Astrocyte of the hippocampus (primary cell): Measurements from ENCODE around the gene UCMA.
"Not testable (repeated sequence)": the region's sequence is repeated elsewhere in the genome, so short reads cannot be mapped to it uniquely, and the experiment has no call there.

Experiments
- DNase-seq: peaks from one replicate; pipeline ENCODE4 v3.0.0; 2011; ENCODE audit warnings: low read depth, low spot score

The UCMA gene

DNA sequence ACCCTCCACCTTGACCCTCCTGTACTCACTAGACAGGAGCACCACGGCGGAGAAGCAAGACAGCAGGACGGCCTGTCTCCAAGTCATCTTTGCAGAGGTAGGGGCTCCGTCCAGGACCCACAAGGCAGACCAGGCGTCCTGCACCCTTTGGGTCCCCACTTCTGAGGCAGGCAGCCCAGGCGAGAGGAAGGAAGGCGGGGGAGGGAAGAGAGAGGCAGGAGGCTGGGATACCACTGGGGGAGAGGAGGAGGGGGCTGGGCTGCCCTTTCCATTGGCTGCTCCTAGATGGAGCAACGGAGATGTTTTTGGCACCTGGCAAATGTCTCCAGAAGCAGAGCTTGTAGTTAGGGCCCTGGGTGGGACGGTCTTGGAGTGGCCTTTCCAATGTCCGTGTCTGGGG lies at the start of gene UCMA:
Gene UCMA (minus strand): TSS at position 203 of the 400 bp plus-strand sequence. CDS start 116 bp downstream, at position 87.
- DNase-seq, result no peak

- not testable (repeated sequence) for DNase-seq
These were observed 48.2 kb upstream of the UCMA start for GRCh38 chr10:13282348-13282747.

DNA sequence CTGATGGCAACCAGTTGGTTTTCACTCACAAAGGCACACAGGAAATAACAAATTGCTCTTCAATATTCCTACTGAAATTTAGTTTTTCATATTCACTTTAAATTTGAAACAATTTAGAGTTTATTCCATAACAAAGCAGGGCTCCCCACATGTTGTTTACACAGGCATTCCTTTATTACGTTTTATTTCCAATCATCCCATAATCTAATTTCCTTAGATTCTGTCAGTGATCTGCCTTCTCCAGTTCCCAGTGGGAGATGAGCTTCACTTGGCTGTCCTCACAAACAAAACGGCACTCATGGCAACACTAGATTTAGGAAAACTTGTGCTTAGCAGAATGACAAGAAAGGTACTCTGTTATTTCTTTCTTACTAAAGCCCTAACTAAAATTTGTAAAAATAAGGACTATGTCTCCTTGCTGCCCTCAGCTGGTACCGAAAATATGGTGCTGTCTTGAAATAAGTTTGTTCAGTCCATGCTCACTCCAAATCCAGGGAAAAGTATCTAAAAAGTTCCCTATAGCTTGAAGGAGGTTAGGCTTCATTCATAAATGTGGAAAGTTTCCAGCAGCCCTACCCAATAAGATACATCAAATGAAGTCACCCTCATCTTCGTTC lies 42.7 kb upstream of the UCMA start:
- peak; percentile 15 for DNase-seq

DNA sequence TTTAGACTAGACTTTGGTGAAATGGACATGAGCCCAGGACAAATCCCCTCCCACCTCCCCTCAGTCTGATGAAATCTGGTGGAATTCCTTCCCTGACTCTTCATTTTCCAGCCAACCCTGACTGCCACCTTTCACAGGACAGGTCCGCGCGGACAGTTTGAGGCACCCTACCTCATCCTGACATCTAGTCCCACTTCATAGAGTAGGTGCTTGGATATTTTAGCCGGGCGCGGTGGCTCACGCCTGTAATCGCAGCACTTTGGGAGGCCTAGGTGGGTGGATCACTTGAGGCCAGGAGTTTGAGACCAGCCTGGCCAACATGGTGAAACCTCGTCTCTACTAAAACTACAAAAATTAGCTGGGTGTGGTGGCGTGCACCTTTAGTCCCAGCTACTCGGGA lies 42.0 kb upstream of the UCMA start:
- not testable (repeated sequence) for DNase-seq

DNA sequence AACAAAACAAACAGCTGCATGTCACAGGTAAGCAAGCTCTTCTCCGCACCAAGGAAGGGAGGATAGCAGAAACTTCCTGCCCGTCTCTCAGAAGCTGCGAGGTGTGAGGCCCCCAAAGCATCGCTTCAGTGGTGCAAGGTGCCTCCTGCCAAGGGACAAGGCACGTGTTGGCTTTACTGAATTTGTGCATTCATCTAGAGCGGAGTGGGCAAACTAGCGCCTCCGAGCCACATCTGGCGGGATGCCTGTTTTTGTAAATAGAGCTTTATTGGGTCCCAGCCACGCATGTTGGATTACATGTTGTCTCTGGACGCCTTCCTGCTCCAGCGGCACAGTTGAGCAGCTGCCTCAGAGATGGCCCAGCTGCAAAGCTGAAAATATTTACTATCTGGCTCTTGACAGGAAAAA lies 38.0 kb upstream of the UCMA start:
- peak; percentile 64 for DNase-seq

GRCh38 chr10:13271552-13272163 lies 37.5 kb upstream of the UCMA start:
- DNase-seq, result peak; percentile 2

GRCh38 chr10:13270877-13271551 lies 36.8 kb upstream of the UCMA start:
- DNase-seq, result peak; percentile 11

GRCh38 chr10:13268841-13269240 lies 34.7 kb upstream of the UCMA start:
- DNase-seq, result no peak

- DNase-seq, result no peak
These were observed 34.1 kb upstream of the UCMA start for GRCh38 chr10:13268310-13268709.

DNA sequence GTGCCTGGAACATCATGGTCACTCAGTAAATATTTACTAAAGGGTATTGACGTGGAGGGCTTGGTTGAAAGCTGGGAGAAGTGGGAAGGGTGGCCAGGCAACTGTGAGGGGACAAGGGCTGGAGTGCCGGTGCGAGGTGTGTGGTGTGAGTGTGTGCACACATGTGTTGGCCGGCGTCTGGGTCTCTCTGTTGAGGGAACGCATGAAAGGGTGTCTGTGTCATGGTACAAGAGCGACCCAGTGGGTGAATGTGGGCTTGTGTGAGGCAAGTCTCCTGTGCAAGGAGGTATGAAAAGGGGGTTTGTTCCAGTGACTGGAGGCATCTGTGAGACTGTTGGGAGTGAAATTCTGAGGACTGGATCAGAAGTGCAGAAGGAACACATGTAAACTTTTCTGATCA lies 29.4 kb upstream of the UCMA start:
- no peak for DNase-seq

DNA sequence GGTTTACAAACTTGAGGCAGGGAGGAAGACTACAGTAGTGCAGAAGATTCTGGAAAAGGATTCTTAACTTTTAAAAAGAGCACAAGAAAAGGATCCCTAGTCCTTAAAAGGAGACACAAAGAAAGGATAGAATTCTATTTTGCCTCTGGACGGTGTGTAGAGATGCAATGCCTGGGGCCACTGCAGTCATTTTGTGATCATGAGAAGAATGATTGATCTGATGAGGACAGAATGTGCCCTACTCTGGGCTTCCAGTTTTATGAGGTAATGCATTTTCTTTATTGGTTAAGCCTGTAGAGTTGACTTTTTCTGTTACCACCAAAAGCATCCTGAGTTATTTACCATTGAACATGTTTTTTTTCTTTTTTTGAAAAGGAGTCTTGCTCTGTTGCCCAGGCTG lies 28.3 kb upstream of the UCMA start:
- no peak for DNase-seq

DNA sequence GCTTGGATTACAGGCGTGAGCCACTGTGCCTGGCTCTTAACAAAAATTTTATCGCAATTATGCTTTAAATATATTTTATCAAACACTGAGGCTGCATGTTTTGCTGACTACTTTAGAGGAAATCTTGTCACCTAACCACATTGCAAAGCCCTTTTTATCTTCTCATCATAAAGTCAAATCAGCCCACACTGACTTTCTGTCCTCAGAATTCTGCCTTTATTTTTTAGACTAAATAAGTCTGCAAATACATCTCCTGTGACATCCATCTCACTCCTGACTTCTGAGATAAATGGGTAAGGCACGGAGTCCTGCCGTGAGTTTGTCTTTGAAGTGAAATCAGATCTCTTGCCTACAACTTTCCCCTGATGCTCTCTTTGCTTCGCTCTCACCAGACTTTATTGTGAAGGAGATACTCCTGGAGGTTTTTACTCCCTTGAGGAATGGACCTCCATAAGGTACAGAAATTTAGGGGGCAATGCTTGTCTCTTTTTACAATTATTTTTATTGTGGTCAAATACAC lies 23.5 kb upstream of the UCMA start:
- no peak for DNase-seq

- DNase-seq, result no peak
These were observed 22.5 kb upstream of the UCMA start for GRCh38 chr10:13256627-13257026.

GRCh38 chr10:13253726-13254125 lies 19.6 kb upstream of the UCMA start:
- no peak for DNase-seq

GRCh38 chr10:13247784-13248183 lies 13.6 kb upstream of the UCMA start:
- DNase-seq, result no peak

DNA sequence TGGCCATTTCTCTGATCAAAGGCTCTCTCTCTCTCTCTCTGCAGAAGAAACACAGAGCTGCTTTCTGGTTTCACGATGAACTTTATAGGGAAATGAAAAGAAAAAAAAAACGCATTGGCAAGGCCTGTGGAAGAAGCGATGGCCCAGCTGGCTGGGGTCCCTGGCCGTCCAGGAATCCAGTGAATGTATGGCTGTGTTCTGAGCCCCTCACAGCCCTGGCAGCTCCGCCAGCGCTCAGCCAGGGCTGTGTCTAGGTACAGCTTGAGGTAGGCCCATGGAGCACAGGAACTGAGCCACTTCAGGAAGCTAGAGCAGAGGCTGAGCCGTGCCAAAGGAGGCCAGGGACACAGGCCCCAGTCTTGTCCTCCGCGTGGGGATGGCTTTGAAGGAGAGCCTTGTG lies 13.1 kb upstream of the UCMA start:
- DNase-seq, result no peak

- DNase-seq, result not testable (repeated sequence)
These were observed 8.1 kb upstream of the UCMA start for GRCh38 chr10:13242260-13242659.

GRCh38 chr10:13241613-13242012 lies 7.4 kb upstream of the UCMA start:
- no peak for DNase-seq

- DNase-seq, result no peak
These were observed 5.7 kb upstream of the UCMA start for GRCh38 chr10:13239923-13240322.

DNA sequence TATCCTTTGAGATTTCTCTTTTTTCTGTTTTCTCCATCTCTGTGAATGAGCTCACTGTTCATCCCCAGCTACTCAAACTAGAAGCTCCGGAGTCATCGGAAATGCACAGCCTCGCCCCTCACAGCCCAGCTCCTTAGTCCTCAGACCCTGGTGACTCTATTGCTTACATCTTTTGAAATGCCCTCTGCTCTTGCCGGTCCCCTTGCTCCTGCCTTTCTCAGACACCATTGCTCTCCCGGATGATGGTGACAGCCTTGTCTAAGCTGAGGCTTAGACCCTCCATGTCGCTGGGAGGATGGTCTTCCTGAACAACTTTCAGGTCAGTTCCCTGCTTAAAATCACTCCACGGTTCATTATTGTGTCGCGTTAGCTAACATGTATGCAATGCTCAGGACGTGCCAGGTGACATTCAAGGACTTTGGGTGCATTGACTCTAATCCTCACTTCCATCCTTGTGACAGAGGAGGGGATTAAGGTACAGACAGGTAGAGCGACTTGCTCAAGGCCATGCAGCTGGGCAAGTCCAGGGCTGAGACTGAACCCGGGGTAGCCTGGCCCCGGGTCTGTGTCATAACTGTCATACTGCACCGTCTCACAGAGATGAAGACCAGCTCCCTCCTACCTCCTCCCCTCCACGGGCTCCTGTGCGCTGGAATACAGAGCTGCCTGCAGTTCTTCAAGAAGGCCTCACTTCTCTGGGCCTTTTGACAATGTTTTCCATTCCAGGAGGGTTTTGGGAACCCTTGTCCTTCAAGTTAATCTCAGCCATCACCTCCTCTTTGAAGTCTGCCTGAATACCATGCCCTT lies 4.3 kb upstream of the UCMA start:
- DNase-seq, result no peak

DNA sequence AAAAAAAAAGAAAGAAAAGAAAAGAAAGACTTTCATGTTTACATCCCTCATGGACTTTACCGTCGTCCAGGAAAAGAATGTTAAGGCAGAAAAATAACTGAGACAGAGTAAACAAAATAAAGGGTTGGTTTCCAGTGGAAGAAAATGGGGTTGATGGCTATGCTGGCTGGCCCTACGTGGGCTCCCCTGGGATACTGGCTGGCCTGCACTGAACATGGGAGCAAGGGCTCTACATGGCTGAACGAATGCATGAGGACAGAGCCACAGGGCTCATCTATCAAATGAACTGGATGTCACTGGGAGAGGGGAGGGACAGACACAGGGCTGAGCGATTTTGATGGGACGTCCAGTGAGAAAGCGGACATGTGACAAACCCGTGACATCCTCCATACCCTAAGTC lies 2.5 kb upstream of the UCMA start:
- DNase-seq, result no peak

- DNase-seq, result not testable (repeated sequence)
These were observed 562 bp upstream of the UCMA start for GRCh38 chr10:13234736-13235135.
